ENCODE measurements around the gene BAHCC1. TPM values are rescaled to one million over a fixed set of nuclear protein-coding genes. Genes with fewer than 3 reads are reported as not detected.

The BAHCC1 gene
- total RNA-seq, 6 donors from 2014 or later, result 8.2 to 81.7 (median 21.0) TPM

- TF ChIP-seq EP300 (IDR thresholded peaks at IDR 0.05) (no peak), POLR2AphosphoS5 (IDR thresholded peaks at IDR 0.05) (no peak), POLR2A (IDR thresholded peaks at IDR 0.05) (no peak), CTCF (IDR thresholded peaks at IDR 0.05) (no peak)
- peaks cover 20 to 43% (median 30%) of the 10 kb centered on the region in 4 donors for H3K4me1 ChIP-seq
- peak overlapping the region in 1 of 4 donors; percentile 71 for H3K4me3 ChIP-seq
- no peaks in the 10 kb centered on the region for H3K27me3 ChIP-seq
- 75% methylated on average over 10 of the region's 10 CpGs for WGBS, 2 donors
- no peaks in the 10 kb centered on the region for H3K9me3 ChIP-seq
- DNase-seq, result no peak
- H3K27ac ChIP-seq, result no peak overlapping the region
- no peaks in the 10 kb centered on the region for H3K36me3 ChIP-seq
- no peak for ATAC-seq (ENCODE audit: low FRiP score in 2 of 2)
Observed at GRCh38 chr17:81487089-81487486, 91.8 kb downstream of the BAHCC1 start.

- H3K36me3 ChIP-seq, result no peaks in the 10 kb centered on the region
- no peaks in the 10 kb centered on the region for H3K9me3 ChIP-seq
- TF ChIP-seq POLR2A (IDR thresholded peaks at IDR 0.05) (peak in 3 of 4 donors; percentile 55 to 91 (median 59)), POLR2AphosphoS5 (IDR thresholded peaks at IDR 0.05) (peak in 1 of 2 donors; percentile 44), EP300 (IDR thresholded peaks at IDR 0.05) (no peak), CTCF (IDR thresholded peaks at IDR 0.05) (peak in 1 of 6 experiments; percentile 15)
- H3K4me1 ChIP-seq, result peaks cover 20 to 43% (median 30%) of the 10 kb centered on the region in 4 donors
- H3K4me3 ChIP-seq, result peak overlapping the region; percentile 52 to 71 (median 62)
- 46 to 65% methylated on average over 12 to 13 of the region's 87 CpGs for WGBS, 2 donors
- peak; percentile 61 to 92 for ATAC-seq (ENCODE audit: low FRiP score in 2 of 2)
- no peaks in the 10 kb centered on the region for H3K27me3 ChIP-seq
- DNase-seq, result peak; percentile 74 to 97
- peak overlapping the region; percentile 84 to 91 (median 88) for H3K27ac ChIP-seq
Observed at GRCh38 chr17:81487487-81488275, 92.4 kb downstream of the BAHCC1 start.

- peak overlapping the region; percentile 84 to 91 (median 88) for H3K27ac ChIP-seq
- no peaks in the 10 kb centered on the region for H3K27me3 ChIP-seq
- H3K9me3 ChIP-seq, result no peaks in the 10 kb centered on the region
- peak overlapping the region; percentile 52 to 71 (median 62) for H3K4me3 ChIP-seq
- 34 to 35% methylated on average over 7 to 23 of the region's 52 CpGs for WGBS, 2 donors
- TF ChIP-seq CTCF (IDR thresholded peaks at IDR 0.05), result no peak
- TF ChIP-seq POLR2A (IDR thresholded peaks at IDR 0.05), result peak in 1 of 4 donors; percentile 5
- TF ChIP-seq EP300 (IDR thresholded peaks at IDR 0.05), result no peak
- TF ChIP-seq POLR2AphosphoS5 (IDR thresholded peaks at IDR 0.05), result no peak
- H3K36me3 ChIP-seq, result no peaks in the 10 kb centered on the region
- H3K4me1 ChIP-seq, result peaks cover 20 to 44% (median 27%) of the 10 kb centered on the region in 4 donors
- peak in 1 of 2 donors; percentile 1 for ATAC-seq (ENCODE audit: low FRiP score in 2 of 2)
- DNase-seq, result peak in 1 of 2 donors; percentile 85
Observed at GRCh38 chr17:81488276-81488860, 93.1 kb downstream of the BAHCC1 start.

GRCh38 chr17:81489012-81489997 is 94.0 kb downstream of the BAHCC1 start:
- TF ChIP-seq EP300 (IDR thresholded peaks at IDR 0.05), result no peak
- TF ChIP-seq CTCF (IDR thresholded peaks at IDR 0.05), result no peak
- no peak for TF ChIP-seq POLR2A (IDR thresholded peaks at IDR 0.05)
- TF ChIP-seq POLR2AphosphoS5 (IDR thresholded peaks at IDR 0.05), result no peak
- H3K4me3 ChIP-seq, result no peak overlapping the region
- ATAC-seq (ENCODE audit: low FRiP score in 2 of 2) (no peak), DNase-seq (peak in 1 of 2 donors; percentile 82)
- H3K27me3 ChIP-seq, result no peaks in the 10 kb centered on the region
- H3K9me3 ChIP-seq, result no peaks in the 10 kb centered on the region
- 88 to 94% methylated on average over 22 to 27 of the region's 27 CpGs for WGBS, 2 donors
- no peaks in the 10 kb centered on the region for H3K36me3 ChIP-seq
- no peak overlapping the region for H3K27ac ChIP-seq
- peaks cover 12 to 35% (median 20%) of the 10 kb centered on the region in 4 donors for H3K4me1 ChIP-seq
